ENCODE data around the gene MTUS2. TPM values are rescaled to one million over a fixed set of nuclear protein-coding genes. Genes with fewer than 3 reads are reported as not detected.

MTUS2 gene
- total and polyA plus RNA-seq, 2 of the 8 experiments (the other 6 are each of a cell fraction or from before 2014, with no cell fraction given): 0.18 to 0.80 TPM

DNA sequence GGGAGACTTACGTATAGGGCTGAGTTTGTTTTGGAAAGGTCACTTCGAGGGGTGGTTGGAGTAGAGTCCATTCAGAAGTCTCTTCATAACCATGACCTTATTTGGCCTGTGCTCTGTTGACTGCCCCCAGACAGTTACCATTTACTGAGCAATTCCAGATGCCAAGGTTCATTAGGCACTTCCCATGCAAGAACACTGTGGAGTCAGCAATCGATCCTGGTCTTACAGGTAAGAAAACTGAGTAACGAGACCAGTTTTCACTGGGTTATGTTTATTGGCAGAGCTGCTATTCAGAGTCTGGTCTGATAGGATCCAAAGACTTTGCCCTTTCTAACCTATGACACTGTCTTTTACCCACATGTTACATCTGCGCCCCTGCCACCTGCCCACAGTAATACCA, 134.7 kb downstream of the MTUS2 start:
- Histone ChIP-seq H3K9ac (replicated peaks in 1 of 4; ENCODE audit: extremely low read depth in 1 of 4, low read depth in 3 of 4, low read length in 3 of 4) (no peak overlapping the region), H3K56ac (replicated peaks; ENCODE audit: insufficient read length, low read depth, low read length) (no peak overlapping the region), H2AK5ac (ENCODE audit: low read depth, low read length) (no peak overlapping the region), H2BK120ac (replicated peaks; ENCODE audit: low read depth, low read length) (no peak overlapping the region), H3K79me1 (ENCODE audit: low read depth, low read length) (no peaks in the 10 kb centered on the region), H4K5ac (ENCODE audit: insufficient read length, low read depth, low read length) (no peak overlapping the region), H3K4me2 (ENCODE audit: insufficient read depth in 1 of 2, low read depth in 2 of 2, low read length in 2 of 2) (no peak overlapping the region), H3K4ac (replicated peaks; ENCODE audit: insufficient read length, low read depth, low read length) (no peak overlapping the region), H3K23ac (ENCODE audit: insufficient read length) (no peak overlapping the region), H3K23me2 (ENCODE audit: low read depth, low read length) (no peaks in the 10 kb centered on the region), H4K8ac (ENCODE audit: extremely low read depth, insufficient read depth, low read length) (no peak overlapping the region), H3K79me2 (ENCODE audit: control insufficient read depth in 1 of 2, insufficient read depth in 2 of 2, low read length in 2 of 2) (no peaks in the 10 kb centered on the region), H4K91ac (replicated peaks; ENCODE audit: insufficient read length, low read length) (no peak overlapping the region), H3K9me3 (ENCODE audit: insufficient read depth in 2 of 2, low read depth in 1 of 2, low read length in 1 of 2) (no peaks in the 10 kb centered on the region), H3K4me3 (ENCODE audit: extremely low read depth in 1 of 4, insufficient read depth in 2 of 4, low read depth in 3 of 4, low read length in 4 of 4) (no peak overlapping the region), H2BK20ac (ENCODE audit: low read length) (no peak overlapping the region), H2BK5ac (ENCODE audit: low read depth, low read length) (no peak overlapping the region), H2BK12ac (ENCODE audit: low read depth, low read length) (no peak overlapping the region), H2AFZ (ENCODE audit: low read length) (no peak overlapping the region), H3K36me3 (ENCODE audit: control insufficient read depth in 2 of 4, insufficient read depth in 4 of 4, low read length in 3 of 4) (no peaks in the 10 kb centered on the region), H2BK15ac (ENCODE audit: low read length) (no peak overlapping the region), H3K18ac (ENCODE audit: extremely low read depth, low read length) (no peak overlapping the region), H4K20me1 (replicated peaks in 1 of 2; ENCODE audit: control insufficient read depth in 1 of 2, insufficient read depth in 2 of 2, low read length in 2 of 2) (no peaks in the 10 kb centered on the region), H3K27me3 (replicated peaks in 1 of 4; ENCODE audit: control insufficient read depth in 3 of 4, extremely low read depth in 1 of 4, insufficient read depth in 3 of 4, low read length in 3 of 4) (no peaks in the 10 kb centered on the region), H3K4me1 (replicated peaks in 1 of 4; ENCODE audit: control insufficient read depth in 3 of 4, insufficient read depth in 4 of 4, low read length in 3 of 4) (no peaks in the 10 kb centered on the region), H3K14ac (ENCODE audit: insufficient read length) (no peak overlapping the region), H3K27ac (ENCODE audit: low read depth, low read length) (no peak overlapping the region)
- FAIRE-seq (no peak), DNase-seq (ENCODE audit: low read depth in 1 of 2, low spot score in 2 of 2) (no peak)
- 75% methylated on average over 5 of the region's 5 CpGs; no CpG with 5 or more reads in 1 of the 2 experiments for WGBS, 2 experiments (ENCODE audit: extremely low coverage in 1 of 2, insufficient coverage in 1 of 2, insufficient read length in 1 of 2, insufficient replicate concordance in 2 of 2, low coverage in 1 of 2, low lambda C conversion rate in 2 of 2, missing lambda C conversion rate in 1 of 2)
- ChIA-PET POLR2A (ENCODE audit: partially characterized antibody) (no interaction called here), CTCF (ENCODE audit: partially characterized antibody) (no interaction called here)
- TF ChIP-seq GABPA (IDR thresholded peaks at IDR 0.05; ENCODE audit: borderline replicate concordance, insufficient read depth, low read length) (no peak), POU5F1 (IDR thresholded peaks at IDR 0.05; ENCODE audit: low read depth, low read length) (no peak), RNF2 (IDR thresholded peaks at IDR 0.05; ENCODE audit: borderline replicate concordance, low read depth, low read length, missing control alignments, poor library complexity, severe bottlenecking) (no peak), NANOG (IDR thresholded peaks at IDR 0.05; ENCODE audit: insufficient read depth, low read depth, low read length, poor library complexity, severe bottlenecking) (no peak), TEAD4 (IDR thresholded peaks at IDR 0.05; ENCODE audit: low read depth, low read length) (no peak), HDAC2 (IDR thresholded peaks at IDR 0.05; ENCODE audit: borderline replicate concordance in 1 of 2, low read depth in 2 of 2, low read length in 2 of 2) (no peak), RFX5 (IDR thresholded peaks at IDR 0.05; ENCODE audit: borderline replicate concordance, low read depth, low read length) (no peak), EGR1 (IDR thresholded peaks at IDR 0.05; ENCODE audit: borderline replicate concordance, low read depth, low read length) (no peak), SP2 (IDR thresholded peaks at IDR 0.05; ENCODE audit: low read length) (no peak), ZNF274 (IDR thresholded peaks at IDR 0.05; ENCODE audit: borderline replicate concordance, extremely low read depth, low read length) (no peak), KDM1A (IDR thresholded peaks at IDR 0.05; ENCODE audit: borderline replicate concordance, low read length) (no peak), CTBP2 (IDR thresholded peaks at IDR 0.05; ENCODE audit: borderline replicate concordance, insufficient read depth, insufficient read length, low read length) (no peak)
- TF ChIP-seq, protein P1, sequence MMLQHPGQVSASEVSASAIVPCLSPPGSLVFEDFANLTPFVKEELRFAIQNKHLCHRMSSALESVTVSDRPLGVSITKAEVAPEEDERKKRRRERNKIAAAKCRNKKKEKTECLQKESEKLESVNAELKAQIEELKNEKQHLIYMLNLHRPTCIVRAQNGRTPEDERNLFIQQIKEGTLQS (IDR thresholded peaks at IDR 0.05; ENCODE audit: insufficient read depth, low read depth, low read length): no peak
